GM19452 (cell line): ENCODE measurements around the gene UBASH3B.
A peak's percentile ranks its signal among the peaks of the same experiment; 100 is the strongest.
"Not testable (repeated sequence)": the region's sequence is repeated elsewhere in the genome, so short reads cannot be mapped to it uniquely, and the experiment has no call there.

Source experiments
- ATAC-seq: cut with Tn5 transposase; IDR thresholded peaks from one replicate; pipeline ENCODE4 v1.9.1; 2021; ENCODE audit not compliant: unreplicated experiment

The UBASH3B gene

DNA sequence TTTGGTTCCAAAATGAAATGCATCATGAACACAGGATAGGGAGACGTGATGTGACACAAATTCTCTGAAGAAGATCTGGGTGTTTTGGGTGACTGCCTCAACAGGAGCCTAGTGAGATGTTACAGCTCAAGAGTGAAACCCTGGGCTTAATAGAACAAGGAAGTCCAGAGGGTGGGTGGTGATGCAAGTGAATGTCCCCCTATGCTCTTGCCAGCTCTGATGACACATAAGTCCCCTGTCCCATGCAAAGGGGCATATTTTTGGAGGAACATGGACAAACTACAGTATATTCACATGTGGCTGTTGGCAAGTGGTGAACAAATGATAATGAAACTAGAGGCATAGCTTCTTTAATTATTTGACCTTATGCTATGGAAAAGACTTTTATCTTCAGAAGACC, 191.9 kb downstream of the UBASH3B start:
- ATAC-seq: no peak

DNA sequence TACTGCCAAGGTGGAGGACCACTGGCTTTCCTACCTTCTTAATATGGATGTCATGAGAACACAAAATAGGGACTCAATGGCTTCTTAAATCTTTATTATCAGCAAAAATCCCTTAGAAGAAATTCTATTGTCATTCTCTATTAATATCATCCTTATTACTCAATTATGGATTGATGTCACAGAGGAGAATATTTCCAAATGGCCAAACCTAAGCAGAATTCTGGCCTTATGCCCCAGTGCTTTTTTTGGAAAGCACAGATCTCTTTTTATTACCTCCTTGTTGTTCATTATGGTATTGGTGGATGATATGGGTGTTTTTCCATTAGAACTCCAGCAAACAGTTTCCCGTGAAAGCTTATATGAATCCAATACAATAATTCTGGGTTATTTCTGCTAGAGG, 192.7 kb downstream of the UBASH3B start:
- no peak for ATAC-seq

- ATAC-seq: no peak
These were observed 194.6 kb downstream of the UBASH3B start for GRCh38 chr11:122850076-122850631.

- ATAC-seq: peak; percentile 50
These were observed 195.9 kb downstream of the UBASH3B start for GRCh38 chr11:122851366-122851966.

GRCh38 chr11:122852074-122852795, 196.7 kb downstream of the UBASH3B start:
- ATAC-seq: no peak

- no peak for ATAC-seq
These were observed 197.3 kb downstream of the UBASH3B start for GRCh38 chr11:122852796-122853160.

- ATAC-seq: no peak
These were observed 197.7 kb downstream of the UBASH3B start for GRCh38 chr11:122853261-122853660.

- no peak for ATAC-seq
These were observed 198.5 kb downstream of the UBASH3B start for GRCh38 chr11:122853971-122854446.

GRCh38 chr11:122861631-122862030, 206.1 kb downstream of the UBASH3B start:
- no peak for ATAC-seq

DNA sequence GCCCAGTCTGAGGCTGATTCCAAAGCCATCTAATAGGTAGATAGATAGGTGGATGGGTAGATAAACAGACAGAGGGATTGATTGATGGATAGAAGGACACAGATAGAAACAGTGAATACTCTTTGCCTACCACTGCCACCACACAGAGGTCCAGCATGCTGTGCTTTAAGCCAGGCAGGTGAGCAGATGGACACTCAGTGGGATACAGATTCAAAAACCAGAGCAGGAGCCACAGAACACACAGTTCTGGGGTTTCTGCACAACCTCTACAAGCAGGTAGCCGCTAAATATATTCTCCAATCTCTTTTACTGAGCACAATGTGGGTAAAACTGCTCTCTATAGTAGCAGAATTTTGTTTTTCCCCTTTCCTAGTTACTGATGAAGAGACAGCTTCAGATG, 206.6 kb downstream of the UBASH3B start:
- ATAC-seq: no peak

DNA sequence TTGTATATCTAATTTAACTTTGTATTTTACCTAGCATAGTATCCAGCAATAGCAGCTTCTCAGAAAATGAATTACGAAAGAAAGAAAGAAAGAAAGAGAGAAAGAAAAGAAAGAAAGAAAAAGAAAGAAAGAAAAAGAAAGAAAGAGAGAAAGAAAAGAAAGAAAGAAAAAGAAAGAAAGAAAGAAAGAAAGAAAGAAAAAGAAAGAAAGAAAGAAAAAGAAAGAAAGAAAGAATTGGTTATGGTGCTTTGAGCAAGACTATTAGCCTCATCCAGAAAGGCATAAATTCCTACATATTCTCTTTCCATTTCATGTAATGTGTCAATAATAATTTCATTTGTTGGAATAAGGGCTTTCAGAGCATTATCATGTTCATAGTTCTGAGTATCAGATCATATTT, 207.6 kb downstream of the UBASH3B start:
- not testable (repeated sequence) for ATAC-seq

GRCh38 chr11:122863704-122864326, 208.3 kb downstream of the UBASH3B start:
- no peak for ATAC-seq
